Astrocyte of the cerebellum (primary cell): ENCODE results near the gene ANKRD33B.
"Not testable (repeated sequence)": the region's sequence is repeated elsewhere in the genome, so short reads cannot be mapped to it uniquely, and the experiment has no call there.

ENCODE experiments used
- DNase-seq: peaks from one replicate; pipeline ENCODE4 v3.0.0-alpha.2; 2011; ENCODE audit warnings: low read depth
- H3K4me3 ChIP-seq: 2 replicates; pipeline ENCODE4 v1.5.1; 2011; ENCODE audit warnings: mild to moderate bottlenecking, low read depth, low read length, moderate library complexity
- in situ Hi-C: cut with HindIII; loops from 2 replicates; pipeline ENCODE4 v1.10.0; 2017; ENCODE audit warnings: low sequenced_read_pairs
- TF ChIP-seq, protein P1 (sequence below): IDR thresholded peaks from 2 replicates; pipeline ENCODE4 v1.5.1; 2012; ENCODE audit warnings: low read length, low read depth, moderate library complexity, mild to moderate bottlenecking; ENCODE audit errors: missing control alignments

Gene ANKRD33B

DNA sequence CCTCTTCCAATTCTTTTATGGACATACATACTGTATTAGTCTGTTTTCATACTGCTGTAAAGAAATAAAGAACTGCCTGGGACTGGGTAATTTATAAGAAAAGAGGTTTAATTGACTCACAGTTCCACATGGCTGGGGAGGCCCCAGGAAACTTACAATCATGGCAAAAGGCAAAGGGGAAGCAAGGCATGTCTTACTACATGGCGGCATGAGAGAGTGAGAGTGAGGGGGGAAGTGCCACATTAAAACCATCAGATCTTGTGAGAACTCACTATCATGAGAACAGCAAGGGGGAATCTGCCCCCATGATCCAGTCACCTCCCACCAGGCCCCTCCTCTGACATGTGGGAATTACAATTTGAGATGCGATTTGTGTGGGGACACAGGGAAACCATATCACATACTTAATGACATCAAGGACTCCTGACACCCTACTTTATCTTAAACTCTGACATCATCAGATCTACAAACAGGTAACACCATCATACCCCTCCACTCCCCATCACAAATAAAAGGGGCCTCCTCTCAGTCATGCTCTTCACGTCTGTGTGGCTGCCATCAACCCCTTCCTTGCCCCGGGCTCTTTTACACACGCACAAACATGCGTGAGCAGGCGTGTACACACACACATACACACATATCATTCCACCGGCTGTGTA is 9.7 kb downstream of the ANKRD33B start:
- no peak for DNase-seq
- no peak overlapping the region for H3K4me3 ChIP-seq
- in situ Hi-C loops: no loop called here
- TF ChIP-seq, protein P1, sequence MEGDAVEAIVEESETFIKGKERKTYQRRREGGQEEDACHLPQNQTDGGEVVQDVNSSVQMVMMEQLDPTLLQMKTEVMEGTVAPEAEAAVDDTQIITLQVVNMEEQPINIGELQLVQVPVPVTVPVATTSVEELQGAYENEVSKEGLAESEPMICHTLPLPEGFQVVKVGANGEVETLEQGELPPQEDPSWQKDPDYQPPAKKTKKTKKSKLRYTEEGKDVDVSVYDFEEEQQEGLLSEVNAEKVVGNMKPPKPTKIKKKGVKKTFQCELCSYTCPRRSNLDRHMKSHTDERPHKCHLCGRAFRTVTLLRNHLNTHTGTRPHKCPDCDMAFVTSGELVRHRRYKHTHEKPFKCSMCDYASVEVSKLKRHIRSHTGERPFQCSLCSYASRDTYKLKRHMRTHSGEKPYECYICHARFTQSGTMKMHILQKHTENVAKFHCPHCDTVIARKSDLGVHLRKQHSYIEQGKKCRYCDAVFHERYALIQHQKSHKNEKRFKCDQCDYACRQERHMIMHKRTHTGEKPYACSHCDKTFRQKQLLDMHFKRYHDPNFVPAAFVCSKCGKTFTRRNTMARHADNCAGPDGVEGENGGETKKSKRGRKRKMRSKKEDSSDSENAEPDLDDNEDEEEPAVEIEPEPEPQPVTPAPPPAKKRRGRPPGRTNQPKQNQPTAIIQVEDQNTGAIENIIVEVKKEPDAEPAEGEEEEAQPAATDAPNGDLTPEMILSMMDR: no peak

DNA sequence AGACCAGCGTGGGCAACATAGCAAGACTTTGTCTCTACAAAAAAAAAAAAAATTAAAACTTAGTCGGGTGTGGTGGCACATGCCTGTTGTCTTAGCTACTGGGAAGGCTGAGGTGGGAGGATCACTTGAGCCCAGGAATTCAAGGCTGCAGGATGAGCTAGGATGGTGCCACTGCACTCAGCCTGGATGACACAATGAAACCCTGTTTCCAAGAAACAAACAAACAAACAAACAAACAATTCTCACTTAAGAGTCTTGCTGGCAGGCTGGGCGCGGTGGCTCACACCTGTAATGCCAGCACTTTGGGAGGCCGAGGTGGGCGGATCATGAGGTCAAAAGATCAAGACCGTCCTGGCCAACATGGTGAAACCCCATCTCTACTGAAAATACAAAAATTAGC is 11.0 kb downstream of the ANKRD33B start:
- DNase-seq, H3K4me3 ChIP-seq, in situ Hi-C loops: not testable (repeated sequence)

DNA sequence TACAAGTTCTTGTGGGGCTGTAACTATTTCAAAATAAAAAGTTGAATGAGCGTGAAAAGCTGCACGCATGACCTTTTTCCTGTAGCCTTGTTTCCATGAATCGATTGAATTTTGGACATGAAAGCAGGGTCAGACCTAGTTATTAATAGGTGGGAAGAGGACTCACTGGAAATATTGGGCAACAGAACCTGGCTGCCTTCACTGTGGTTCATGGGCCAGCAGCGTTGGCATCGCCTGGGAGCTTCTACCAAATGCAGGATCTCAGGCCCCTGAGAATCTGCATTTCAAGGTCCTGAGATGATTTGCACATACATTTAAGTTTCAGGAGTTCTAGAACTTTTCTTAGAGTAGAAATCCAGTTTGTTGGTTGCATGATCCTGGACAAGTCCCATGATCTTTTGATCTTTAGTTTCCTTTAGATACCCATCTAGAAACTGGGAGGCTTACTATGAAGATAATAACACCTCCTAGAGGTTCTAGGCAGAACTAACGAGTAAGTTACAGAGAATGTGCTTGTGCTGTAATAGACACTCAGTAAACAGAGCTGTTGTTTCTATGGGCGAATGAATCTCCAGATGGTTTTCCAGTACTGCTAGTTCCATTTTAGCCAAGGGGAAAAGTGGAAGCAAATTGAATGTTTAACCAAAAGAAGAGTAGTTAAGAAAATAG is 12.4 kb downstream of the ANKRD33B start:
- H3K4me3 ChIP-seq: no peak overlapping the region
- in situ Hi-C loops: no loop called here
- TF ChIP-seq, protein P1: no peak
- DNase-seq: no peak

DNA sequence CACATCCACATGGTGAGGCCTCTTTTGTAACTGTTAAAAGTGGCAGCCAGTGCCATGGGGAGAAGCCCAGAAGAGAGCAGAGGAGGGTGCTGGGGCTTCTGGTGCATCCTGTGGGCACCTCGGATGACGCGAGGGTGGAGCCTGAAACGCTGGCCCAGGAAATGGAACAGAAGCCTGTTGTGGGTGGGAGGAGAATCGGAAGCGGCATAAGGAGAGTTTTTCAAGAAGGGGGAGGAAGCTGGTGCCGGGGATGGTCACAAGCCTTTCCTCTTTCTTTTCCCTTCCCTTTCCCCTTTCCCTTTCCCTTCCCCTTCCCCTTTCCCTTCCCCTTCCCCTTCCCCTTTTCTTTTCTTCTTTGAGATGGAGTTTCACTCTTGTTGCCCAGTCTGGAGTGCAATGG is 12.9 kb downstream of the ANKRD33B start:
- TF ChIP-seq, protein P1: no peak
- no peak overlapping the region for H3K4me3 ChIP-seq
- in situ Hi-C loops: no loop called here
- no peak for DNase-seq

GRCh38 chr5:10577371-10578292 is 13.8 kb downstream of the ANKRD33B start:
- TF ChIP-seq, protein P1: no peak
- in situ Hi-C loops: no loop called here
- no peak overlapping the region for H3K4me3 ChIP-seq
- no peak for DNase-seq

GRCh38 chr5:10578293-10578665 is 14.4 kb downstream of the ANKRD33B start:
- DNase-seq: no peak
- TF ChIP-seq, protein P1: no peak
- no peak overlapping the region for H3K4me3 ChIP-seq
- in situ Hi-C loops: no loop called here
